HEK293 (cell line): ENCODE results near the gene PRXL2B.

ENCODE experiments used
- CTCF ChIA-PET: fragments of 350-600 bp; formaldehyde crosslinking; extraction: SDS; loops from one replicate; lab custom pipeline; 2021; ENCODE audit warnings: antibody characterized with exemption; lab: Yijun Ruan, JAX
- POLR2A ChIA-PET: fragments of 300-600 bp; formaldehyde crosslinking; extraction: SDS; loops from one replicate; lab custom pipeline; 2020; ENCODE audit warnings: antibody characterized with exemption, inconsistent platforms; lab: Yijun Ruan, JAX
- H3K27ac ChIP-seq: fragments of 200-500 bp; sonication (Bioruptor generic); 2 replicates; pipeline ENCODE4 v1.5.1; 2014; ENCODE audit warnings: low read depth, low read length, control low read depth, inconsistent platforms; ENCODE audit errors: extremely low read depth
- H3K36me3 ChIP-seq, 2 experiments: fragments of 200-500 bp in 1 of 2; sonication (Bioruptor generic) in 1 of 2; 1 replicate in 1 of 2; 2 replicates in 1 of 2; pipeline ENCODE4 v1.5.1; 2014 to 2017; ENCODE audit warnings: inconsistent platforms in 2 of 2, low read length in 2 of 2; ENCODE audit not compliant: control insufficient read depth in 2 of 2, insufficient read depth in 1 of 2
- H3K4me1 ChIP-seq: fragments of 200-500 bp; sonication (Bioruptor generic); 2 replicates; pipeline ENCODE4 v1.5.1; 2014; ENCODE audit warnings: mild to moderate bottlenecking, low read length, inconsistent platforms; ENCODE audit not compliant: control insufficient read depth, insufficient read depth
- H3K4me3 ChIP-seq: 2 replicates; pipeline ENCODE4 v1.5.1; 2011; ENCODE audit warnings: low read depth, mild to moderate bottlenecking, control low read depth, low read length, moderate library complexity
- H3K9me3 ChIP-seq: fragments of 200-500 bp; sonication (Bioruptor generic); 2 replicates; pipeline ENCODE4 v1.5.1; 2014; ENCODE audit warnings: low read depth, low read length, inconsistent platforms; ENCODE audit not compliant: control insufficient read depth, insufficient read depth
- CTCF ChIP-seq: fragments of 450-650 bp; formaldehyde crosslinking; IDR thresholded peaks from 2 replicates; pipeline ENCODE4 v1.5.1; 2016; ENCODE audit warnings: missing biosample characterization, missing genetic modification characterization
- EGR2 ChIP-seq: fragments of 450-650 bp; formaldehyde crosslinking; IDR thresholded peaks from 2 replicates; pipeline ENCODE4 v1.5.1; 2016; ENCODE audit warnings: low read depth, missing biosample characterization, missing genetic modification characterization
- HOXA7 ChIP-seq: sonication (generic); formaldehyde crosslinking; IDR thresholded peaks from 2 replicates; pipeline ENCODE4 v1.8.1; 2022; ENCODE audit warnings: missing genetic modification reagents, borderline replicate concordance
- IKZF3 ChIP-seq: fragments of 450-650 bp; IDR thresholded peaks from 2 replicates; pipeline ENCODE4 v1.5.0; 2018; ENCODE audit warnings: missing biosample characterization, mild to moderate bottlenecking, missing genetic modification characterization, moderate library complexity
- KLF17 ChIP-seq: fragments of 450-650 bp; formaldehyde crosslinking; IDR thresholded peaks from 2 replicates; pipeline ENCODE4 v1.5.1; 2016; ENCODE audit warnings: missing biosample characterization, missing genetic modification characterization
- KLF7 ChIP-seq: fragments of 450-650 bp; formaldehyde crosslinking; IDR thresholded peaks from 2 replicates; pipeline ENCODE4 v1.5.1; 2016; ENCODE audit warnings: missing biosample characterization, missing genetic modification characterization, borderline replicate concordance
- SP3 ChIP-seq: fragments of 450-650 bp; formaldehyde crosslinking; IDR thresholded peaks from 2 replicates; pipeline ENCODE4 v1.5.1; 2016; ENCODE audit warnings: missing biosample characterization, missing genetic modification characterization
- ZBTB10 ChIP-seq: fragments of 450-650 bp; formaldehyde crosslinking; IDR thresholded peaks from 2 replicates; pipeline ENCODE4 v1.5.1; 2016; ENCODE audit warnings: missing biosample characterization, missing genetic modification characterization
- ZBTB44 ChIP-seq: fragments of 450-650 bp; IDR thresholded peaks from 2 replicates; pipeline ENCODE4 v1.5.1; 2018; ENCODE audit warnings: missing biosample characterization, mild to moderate bottlenecking, missing genetic modification characterization
- ZFHX2 ChIP-seq: fragments of 450-650 bp; formaldehyde crosslinking; conservative IDR thresholded peaks from 2 replicates; pipeline ENCODE4 v1.5.1; 2016; ENCODE audit warnings: missing biosample characterization, missing genetic modification characterization
- ZNF394 ChIP-seq: fragments of 450-650 bp; formaldehyde crosslinking; IDR thresholded peaks from 2 replicates; pipeline ENCODE4 v1.5.1; 2016; ENCODE audit warnings: missing biosample characterization, missing genetic modification characterization, mild to moderate bottlenecking, moderate library complexity, borderline replicate concordance
- ZNF398 ChIP-seq: fragments of 450-650 bp; formaldehyde crosslinking; IDR thresholded peaks from 2 replicates; pipeline ENCODE4 v1.5.1; 2017; ENCODE audit warnings: missing biosample characterization, missing genetic modification characterization
- ZNF433 ChIP-seq: fragments of 450-650 bp; formaldehyde crosslinking; IDR thresholded peaks from 2 replicates; pipeline ENCODE4 v1.5.1; 2016; ENCODE audit warnings: missing biosample characterization, missing genetic modification characterization, low read depth
- ZNF585B ChIP-seq: fragments of 450-650 bp; formaldehyde crosslinking; IDR thresholded peaks from 2 replicates; pipeline ENCODE4 v1.5.1; 2016; ENCODE audit warnings: missing biosample characterization, missing genetic modification characterization
- ZNF692 ChIP-seq: fragments of 450-650 bp; formaldehyde crosslinking; IDR thresholded peaks from 2 replicates; pipeline ENCODE4 v1.5.1; 2016; ENCODE audit warnings: missing biosample characterization, missing genetic modification characterization
- ZSCAN23 ChIP-seq: fragments of 450-650 bp; formaldehyde crosslinking; IDR thresholded peaks from 2 replicates; pipeline ENCODE4 v1.5.1; 2016; ENCODE audit warnings: missing biosample characterization, missing genetic modification characterization

The PRXL2B gene

GRCh38 chr1:2539312-2539907, 47.2 kb upstream of the PRXL2B start:
- CTCF ChIA-PET: no interaction called here
- no peaks in the 10 kb centered on the region for H3K9me3 ChIP-seq
- POLR2A ChIA-PET: no interaction called here
- no peaks in the 10 kb centered on the region for H3K36me3 ChIP-seq
- no peak overlapping the region for H3K4me3 ChIP-seq
- H3K4me1 ChIP-seq: peaks cover 6% of the 10 kb centered on the region
- TF ChIP-seq ZNF692 (tag by site-specific recombination) (no peak), CTCF (tag by site-specific recombination) (no peak), ZFHX2 (tag by site-specific recombination) (no peak), EGR2 (tag by site-specific recombination) (no peak), ZNF585B (tag by site-specific recombination) (no peak), IKZF3 (tag by site-specific recombination) (no peak), ZNF433 (tag by site-specific recombination) (no peak), KLF7 (tag by site-specific recombination) (no peak), KLF17 (tag by site-specific recombination) (no peak), ZSCAN23 (no peak), ZNF394 (no peak), HOXA7 (CRISPR knock-in tag) (no peak), ZBTB10 (tag by site-specific recombination) (no peak), ZBTB44 (tag by site-specific recombination) (no peak), SP3 (tag by site-specific recombination) (no peak), ZNF398 (tag by site-specific recombination) (no peak)
- no peak overlapping the region for H3K27ac ChIP-seq
